Medulla oblongata (tissue), 1 donor: ENCODE measurements around the gene TMEM190.
"Not testable (repeated sequence)": the region's sequence is repeated elsewhere in the genome, so short reads cannot be mapped to it uniquely, and the experiment has no call there.

Experiments used
- DNase-seq: peaks from one replicate; pipeline ENCODE4 v3.0.0-alpha.2; 2015; ENCODE audit errors: extremely low spot score

The TMEM190 gene

GRCh38 chr19:55390461-55390880 is 13.8 kb downstream of the TMEM190 start:
- DNase-seq, result no peak

GRCh38 chr19:55391191-55391670 is 14.6 kb downstream of the TMEM190 start:
- DNase-seq, result no peak

- DNase-seq, result no peak
Measured at GRCh38 chr19:55391702-55392615, 15.3 kb downstream of the TMEM190 start.

DNA sequence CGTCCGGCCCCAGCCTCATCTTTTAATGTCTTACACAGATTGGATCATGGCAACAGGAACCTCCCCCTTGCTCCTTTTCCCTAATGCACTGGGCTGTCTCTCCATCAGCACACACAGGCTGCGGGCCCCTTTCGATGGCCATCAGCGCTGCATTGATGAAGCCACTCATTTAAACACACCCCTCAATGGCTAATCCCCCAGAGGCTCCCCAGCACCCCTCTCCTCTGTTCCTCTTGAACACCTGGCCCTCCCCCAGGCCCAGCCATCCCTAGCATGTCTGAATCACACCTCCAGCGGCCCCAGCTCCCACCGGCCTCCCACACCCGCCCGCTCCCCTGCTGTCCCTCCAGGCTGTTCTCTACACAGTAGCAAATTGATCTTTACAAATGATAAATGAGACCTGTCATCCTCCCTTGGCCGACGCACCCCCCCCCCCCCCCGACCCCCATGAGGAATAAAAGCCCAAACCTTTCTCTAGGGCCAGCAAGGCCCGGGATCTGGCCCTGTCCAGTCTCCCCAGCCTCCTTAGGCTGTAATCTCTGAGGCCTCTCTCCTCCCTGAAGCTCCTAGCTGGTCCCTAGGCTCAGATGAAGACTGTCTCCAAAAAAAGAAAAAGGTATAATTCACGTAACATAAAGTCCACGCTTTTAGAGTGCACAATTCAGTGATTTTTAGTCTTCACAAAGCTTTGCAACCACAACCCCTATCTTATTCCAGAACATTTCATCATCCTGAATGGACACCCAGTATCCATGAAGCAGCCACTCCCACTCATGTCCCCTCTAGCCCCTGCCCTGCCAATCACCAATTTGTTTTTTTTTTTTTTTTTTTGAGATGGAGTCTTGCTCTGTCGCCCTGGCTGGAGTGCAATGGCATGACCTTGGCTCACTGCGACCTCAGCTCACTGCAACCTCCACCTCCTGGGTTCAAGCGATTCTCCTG is 16.5 kb downstream of the TMEM190 start:
- no peak for DNase-seq

DNA sequence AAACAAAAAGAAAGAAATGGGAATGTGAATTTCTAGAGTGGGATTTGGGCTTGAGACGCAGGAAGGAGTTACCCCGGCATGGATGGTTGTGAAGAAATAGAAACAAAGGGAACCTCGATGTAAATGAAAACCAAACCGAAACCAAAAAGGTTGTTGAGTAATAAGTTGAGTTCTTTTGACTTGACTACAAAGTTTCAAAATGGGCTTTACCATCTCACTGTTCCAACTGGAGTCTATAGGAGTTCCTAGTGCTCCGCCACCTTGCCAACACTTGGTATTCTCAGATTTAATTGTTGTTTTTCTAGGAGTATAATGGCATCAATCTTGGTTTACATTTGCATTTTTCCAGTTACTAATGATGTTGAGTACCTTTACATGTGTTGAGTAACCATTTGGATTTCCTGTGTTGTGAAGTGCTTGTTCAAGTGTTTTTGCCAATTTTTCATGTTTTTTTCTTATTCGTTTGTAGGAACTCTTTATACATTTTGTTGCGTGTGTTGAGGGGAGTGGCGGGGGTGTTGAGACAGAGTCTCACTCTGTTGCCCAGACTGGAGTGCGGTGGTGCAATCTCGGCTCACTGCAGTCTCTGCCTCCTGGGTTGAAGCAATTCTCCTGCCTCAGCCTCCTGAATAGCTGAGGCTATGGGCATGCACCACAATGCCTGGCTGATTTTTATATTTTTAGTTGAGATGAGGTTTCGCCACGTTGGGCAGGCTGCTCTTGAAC is 21.7 kb downstream of the TMEM190 start:
- DNase-seq, result no peak

GRCh38 chr19:55400281-55401087 is 23.9 kb downstream of the TMEM190 start:
- DNase-seq, result no peak

DNA sequence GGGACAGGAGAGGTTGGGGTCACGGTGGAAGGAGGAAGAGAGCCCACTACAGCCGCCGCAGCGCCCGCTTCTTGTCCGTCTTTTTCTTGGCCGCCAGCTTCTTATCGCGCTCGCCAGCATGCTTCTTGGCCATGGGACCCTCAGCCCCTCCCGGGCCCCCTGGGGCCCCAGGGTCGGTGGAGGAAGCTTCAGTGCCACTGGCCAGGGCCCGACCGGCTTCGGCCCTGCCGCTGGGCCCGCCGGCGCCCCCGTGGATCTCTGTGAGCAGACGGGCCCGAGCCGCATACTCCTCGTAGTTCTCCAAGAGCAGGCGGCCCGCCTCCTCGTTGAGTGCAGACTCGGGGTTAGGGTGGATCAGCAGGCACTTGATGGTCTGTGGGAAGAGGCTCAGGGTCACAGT is 24.8 kb downstream of the TMEM190 start:
- not testable (repeated sequence) for DNase-seq

DNA sequence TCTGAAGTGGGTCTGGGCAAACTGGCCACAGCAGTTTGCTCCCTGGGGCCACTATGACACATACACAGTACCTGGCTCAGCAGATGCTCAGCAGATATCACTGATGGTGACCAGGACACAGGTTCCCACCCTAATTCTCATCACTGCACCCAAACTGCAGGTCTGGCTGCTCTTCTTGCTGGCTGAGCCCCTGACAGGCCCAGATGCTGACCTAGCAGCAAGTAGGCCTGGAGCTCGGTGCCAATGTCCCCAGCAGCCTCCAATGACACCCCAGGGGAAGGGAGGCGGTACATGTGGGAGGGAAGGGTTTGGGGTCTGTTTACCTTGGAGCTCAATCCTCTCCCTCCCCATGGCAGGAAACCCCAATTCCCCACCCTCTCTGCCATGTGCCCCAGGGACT is 25.9 kb downstream of the TMEM190 start:
- no peak for DNase-seq

- no peak for DNase-seq
Measured at GRCh38 chr19:55405638-55406037, 29.0 kb downstream of the TMEM190 start.

DNA sequence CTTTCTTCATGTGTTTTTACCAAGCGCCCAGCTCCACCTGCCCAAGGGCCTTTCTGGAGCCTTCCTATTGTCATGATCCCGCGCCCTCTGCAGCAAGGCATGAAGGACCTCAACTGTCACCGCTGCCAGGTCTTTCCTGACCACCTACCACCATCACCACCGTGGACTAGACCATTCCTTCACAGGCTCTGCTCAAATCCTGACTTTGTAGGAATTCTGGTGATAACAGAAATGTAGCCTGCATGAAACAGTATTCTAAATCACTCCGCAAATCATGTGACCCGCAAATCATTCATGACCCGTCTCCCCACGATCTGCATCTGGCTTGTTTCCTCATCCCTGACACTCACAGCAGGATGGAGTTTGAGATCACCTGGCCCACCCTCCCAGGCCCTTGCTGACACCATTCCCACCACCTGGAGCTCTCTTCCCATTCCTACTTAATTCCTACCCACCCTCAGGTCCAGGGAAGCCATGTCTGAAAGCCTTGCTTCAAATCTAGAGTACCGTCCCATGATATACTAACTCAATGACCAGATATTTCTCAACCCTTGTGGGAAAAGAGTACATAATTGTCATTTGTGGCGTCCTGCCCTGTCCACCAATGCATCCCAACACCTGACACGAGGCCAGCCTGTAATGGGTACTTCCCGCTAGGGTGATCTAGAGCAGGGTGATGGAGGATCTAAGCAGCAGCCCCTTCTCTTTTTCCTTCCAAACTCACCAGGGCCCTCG is 29.6 kb downstream of the TMEM190 start:
- no peak for DNase-seq

GRCh38 chr19:55406826-55407549 is 30.4 kb downstream of the TMEM190 start:
- no peak for DNase-seq

DNA sequence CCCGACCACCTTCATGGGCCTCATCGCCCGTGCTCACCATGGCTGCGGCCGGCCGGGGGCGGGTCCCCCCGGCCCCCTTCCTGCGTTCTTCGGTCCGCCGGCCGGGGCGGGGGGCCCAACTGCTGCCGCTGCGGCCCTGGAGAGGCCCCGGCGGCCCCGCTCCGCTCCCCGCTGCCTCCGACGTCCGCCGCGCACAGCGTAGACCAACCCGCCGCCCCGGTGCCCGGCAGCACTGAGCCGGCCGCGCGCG is 30.8 kb downstream of the TMEM190 start, which contains the start of gene UBE2S:
UBE2S (minus strand) TSS at position 239 of the 250 bp plus-strand sequence; CDS start at position 40, 199 bp downstream.
- DNase-seq, result not testable (repeated sequence)

DNA sequence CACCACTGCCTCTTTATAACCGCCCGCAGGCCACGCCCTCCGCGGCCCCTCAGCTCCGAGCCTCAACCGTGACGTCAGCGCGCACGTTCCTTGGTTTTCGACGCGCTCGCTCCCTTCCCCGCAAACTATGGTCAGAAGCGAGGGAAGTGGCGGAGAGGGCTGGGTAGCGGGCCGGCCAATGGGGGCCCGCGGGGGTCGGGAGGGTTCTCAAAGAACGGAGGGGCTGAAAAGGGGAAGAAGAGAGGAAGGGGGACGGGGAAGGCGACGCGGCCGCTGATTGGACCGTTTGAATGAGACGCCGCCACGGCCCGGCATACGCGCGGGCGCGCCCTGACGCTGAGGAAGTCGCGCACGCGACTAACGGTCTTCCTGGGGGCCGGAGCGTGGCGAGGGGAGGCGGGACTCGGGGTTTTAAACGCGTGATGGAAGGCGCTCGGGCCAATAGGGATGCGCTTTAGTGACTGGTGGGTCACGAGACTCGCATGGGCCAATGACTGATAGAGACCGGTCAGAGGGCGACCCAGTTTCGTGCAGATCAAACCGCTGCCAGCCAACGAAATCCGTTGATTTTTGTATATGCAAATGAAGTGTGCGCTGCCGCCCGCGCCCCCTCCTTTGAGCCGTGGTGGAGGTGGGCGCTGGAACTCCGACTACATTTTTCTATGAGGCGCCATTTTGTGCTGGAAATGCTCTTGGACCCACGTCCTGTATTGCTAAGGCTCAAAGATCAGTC is 31.3 kb downstream of the TMEM190 start:
- peak; percentile 99 for DNase-seq

DNA sequence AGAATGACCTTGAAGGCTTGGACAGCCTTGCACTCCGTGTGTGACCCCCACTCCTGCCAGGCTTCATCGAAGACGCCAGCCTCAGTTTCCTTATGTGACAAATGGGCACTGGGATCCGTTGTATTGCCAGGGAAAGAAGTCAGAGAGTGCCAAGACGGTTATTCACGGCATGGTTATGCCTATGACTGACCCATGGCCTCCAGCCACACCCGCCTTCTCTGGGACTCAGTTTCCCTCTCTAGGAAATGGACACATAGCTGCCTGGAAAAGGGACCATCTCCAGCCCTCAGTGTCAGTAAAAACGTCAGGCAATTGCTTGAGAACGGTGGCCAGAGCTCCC is 31.9 kb downstream of the TMEM190 start:
- no peak for DNase-seq

DNA sequence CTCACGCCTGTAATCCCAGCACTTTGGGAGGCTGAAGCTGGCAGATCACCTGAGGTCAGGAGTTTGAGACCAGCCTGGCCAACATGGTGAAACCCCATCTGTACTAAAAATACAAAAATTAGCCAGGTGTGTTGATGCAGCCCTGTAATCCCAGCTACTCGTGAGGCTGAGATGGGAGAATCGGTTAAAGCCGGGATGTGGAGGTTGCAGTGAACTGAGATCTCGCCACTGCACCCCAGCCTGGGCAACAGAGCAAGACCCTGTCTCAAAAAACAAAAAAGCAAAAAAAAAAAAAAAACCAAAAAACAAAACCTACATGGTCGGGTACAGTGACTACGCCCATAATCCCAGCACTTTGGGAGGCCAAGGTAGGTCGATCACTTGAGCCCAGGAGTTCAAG is 32.6 kb downstream of the TMEM190 start:
- not testable (repeated sequence) for DNase-seq

- DNase-seq, result no peak
Measured at GRCh38 chr19:55410168-55410567, 33.5 kb downstream of the TMEM190 start.

DNA sequence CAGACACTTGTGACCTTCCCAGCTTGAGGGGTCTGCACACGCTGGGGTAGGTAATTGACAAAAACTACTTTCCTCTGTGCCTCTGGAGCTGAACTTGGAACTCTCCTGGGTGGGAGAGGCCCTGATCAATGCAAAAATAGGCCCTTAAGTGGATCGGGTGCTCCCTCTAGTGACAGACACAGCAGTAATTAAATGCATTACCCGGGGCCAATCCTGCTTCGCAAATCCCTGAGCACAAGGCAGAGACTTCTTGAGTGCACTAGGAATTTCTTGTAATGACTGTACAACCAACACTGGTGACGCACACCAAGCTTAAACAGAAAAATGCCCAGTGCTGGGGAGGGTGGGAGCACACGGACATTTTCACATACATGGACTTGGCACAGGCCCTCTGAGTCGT is 41.6 kb downstream of the TMEM190 start:
- peak; percentile 87 for DNase-seq

DNA sequence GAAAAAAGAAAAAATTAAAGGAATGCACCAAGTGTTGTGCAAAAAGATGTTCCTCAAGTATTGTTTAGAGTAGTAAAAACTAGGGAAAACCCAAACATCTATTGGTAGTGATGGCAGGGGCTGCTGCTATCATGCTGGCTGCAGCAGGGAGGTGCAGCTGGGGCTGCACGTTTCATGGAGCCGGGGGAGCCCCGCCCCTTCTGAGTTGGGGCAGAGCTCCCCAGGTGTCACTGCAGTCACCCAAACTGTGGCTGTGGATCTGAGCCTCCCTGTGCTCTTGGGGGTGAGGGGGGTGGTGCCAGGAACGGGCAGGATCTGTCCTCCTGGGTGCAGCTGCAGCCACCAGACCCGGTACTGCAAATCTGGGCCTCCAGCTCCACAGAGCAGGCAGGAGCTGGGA is 42.5 kb downstream of the TMEM190 start:
- no peak for DNase-seq

DNA sequence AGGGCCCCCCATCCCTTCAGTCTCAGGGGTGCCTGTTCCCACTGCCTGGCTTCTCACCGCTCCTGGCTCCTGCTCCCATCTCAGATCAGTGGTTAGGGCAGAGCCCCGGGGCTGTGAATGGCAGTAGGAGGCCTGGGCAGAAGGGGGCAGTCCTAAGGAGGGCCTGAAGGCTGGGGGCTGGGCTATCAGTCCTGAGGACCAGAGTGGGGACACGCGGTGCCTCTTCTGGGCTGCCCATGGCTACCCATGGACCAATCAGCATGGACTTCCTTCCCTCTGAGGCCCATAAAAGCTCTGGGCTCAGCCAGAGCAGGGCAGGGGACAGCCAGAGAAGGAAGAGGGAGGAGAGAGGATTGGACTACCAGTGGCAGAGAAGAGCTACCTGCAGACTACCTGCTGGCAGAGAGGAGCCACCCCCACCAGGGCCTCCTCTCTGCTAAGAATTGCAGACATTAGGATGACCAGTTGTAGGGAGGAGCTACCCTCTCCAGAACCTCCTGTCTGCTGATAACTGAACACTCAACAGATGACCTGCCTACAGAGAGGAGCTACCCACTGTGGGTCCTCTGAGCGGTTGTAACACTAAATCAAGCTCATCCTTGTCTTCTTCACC is 43.1 kb downstream of the TMEM190 start:
- no peak for DNase-seq
